Endodermal cell (in vitro differentiated cells): Measurements from ENCODE around the gene GSTM1. TPM values are rescaled to one million over a fixed set of nuclear protein-coding genes. Genes with fewer than 3 reads are reported as not detected.
A peak's percentile ranks its signal among the peaks of the same experiment; 100 is the strongest.

Experiments
- DNase-seq: peaks from one replicate; pipeline ENCODE4 v3.0.0-alpha.2; 2017
- H3K27ac ChIP-seq: 2 replicates; pipeline ENCODE4 v1.5.1; 2013; ENCODE audit warnings: mild to moderate bottlenecking, low read depth, low read length, moderate library complexity
- H3K27me3 ChIP-seq: 2 replicates; pipeline ENCODE4 v1.6.1; 2013; ENCODE audit warnings: mild to moderate bottlenecking, low read length, moderate library complexity; ENCODE audit not compliant: insufficient read depth, control insufficient read depth, poor library complexity, severe bottlenecking
- H3K36me3 ChIP-seq: 2 replicates; pipeline ENCODE4 v1.7.0; 2013; ENCODE audit warnings: mild to moderate bottlenecking, low read length, moderate library complexity; ENCODE audit not compliant: control insufficient read depth, insufficient read depth
- H3K4me1 ChIP-seq: one replicate; pipeline ENCODE4 v1.7.0; 2013; ENCODE audit warnings: low read length; ENCODE audit not compliant: control insufficient read depth, insufficient read depth
- H3K4me3 ChIP-seq: 2 replicates; pipeline ENCODE4 v1.5.1; 2013; ENCODE audit warnings: mild to moderate bottlenecking, low read length, moderate library complexity
- H3K9ac ChIP-seq: 2 replicates; pipeline ENCODE4 v1.6.1; 2013; ENCODE audit warnings: mild to moderate bottlenecking, low read length, moderate library complexity; ENCODE audit not compliant: poor library complexity, severe bottlenecking; ENCODE audit errors: extremely low read depth
- H3K9me3 ChIP-seq: 2 replicates; pipeline ENCODE4 v1.6.1; 2013; ENCODE audit warnings: mild to moderate bottlenecking, low read length, moderate library complexity; ENCODE audit not compliant: control insufficient read depth
- H3K27ac Mint-ChIP-seq: 2 replicates; pipeline ENCODE4 v1.8.0; 2020; ENCODE audit warnings: mixed read lengths
- H3K27me3 Mint-ChIP-seq: 2 replicates; pipeline ENCODE4 v1.8.0; 2021; ENCODE audit warnings: mild to moderate bottlenecking, mixed read lengths; ENCODE audit not compliant: insufficient read depth
- H3K36me3 Mint-ChIP-seq: 2 replicates; pipeline ENCODE4 v1.8.0; 2020; ENCODE audit warnings: low read depth, mixed read lengths
- H3K4me1 Mint-ChIP-seq: 2 replicates; pipeline ENCODE4 v1.8.0; 2020; ENCODE audit warnings: mixed read lengths
- H3K4me3 Mint-ChIP-seq: 2 replicates; pipeline ENCODE4 v1.8.0; 2020; ENCODE audit warnings: mild to moderate bottlenecking, moderate library complexity, mixed read lengths
- H3K9me3 Mint-ChIP-seq: 2 replicates; pipeline ENCODE4 v1.8.0; 2020; ENCODE audit warnings: mild to moderate bottlenecking, mixed read lengths
- CTCF ChIP-seq: fragments of 200-600 bp; sonication (generic); conservative IDR thresholded peaks from 2 replicates; pipeline ENCODE4 v1.5.0; 2021; ENCODE audit warnings: antibody characterized with exemption, mild to moderate bottlenecking
- WGBS, 2 experiments: methylation state at CpG; one replicate each; pipeline versions ENCODE4 v1.1.5 to v1.1.7; 2013; ENCODE audit warnings: missing lambda C conversion rate in 2 of 2, mixed read lengths in 1 of 2; ENCODE audit not compliant: insufficient coverage in 1 of 2, insufficient read length in 1 of 2; 5-methylcytosine and 5-hydroxymethylcytosine counted together
- total RNA-seq, 2 donors: library from RNA; stranded (reverse); fragmentation: NEBNext Ultra II Directional in 1 of 2; extraction: Animal tissue kit (Norgen Biotek cat#: 25700) in 1 of 2; gene quantifications; 2 replicates in 1 of 2; 3 replicates in 1 of 2; pipeline ENCODE4 v1.2.1, GENCODE V29; 2021

The GSTM1 gene
- total RNA-seq, 2 donors from 2014 or later, result 23.0 to 65.6 TPM

- Histone ChIP-seq H3K9ac (no peak overlapping the region), H3K36me3 (no peaks in the 10 kb centered on the region), H3K27me3 (peaks cover 5% of the 10 kb centered on the region), H3K4me1 (peaks cover 6% of the 10 kb centered on the region), H3K27ac (no peak overlapping the region), H3K4me3 (no peak overlapping the region), H3K9me3 (no peaks in the 10 kb centered on the region)
- peak; percentile 99 for DNase-seq
- Mint-ChIP-seq H3K36me3 (no peaks in the 10 kb centered on the region), H3K4me1 (peaks cover 23% of the 10 kb centered on the region), H3K27me3 (peaks cover 16% of the 10 kb centered on the region), H3K9me3 (no peaks in the 10 kb centered on the region), H3K27ac (no peak overlapping the region), H3K4me3 (no peak overlapping the region)
- peak; percentile 92 for TF ChIP-seq CTCF
- 46 to 63% methylated on average over 2 to 5 of the region's 5 CpGs for WGBS, 2 experiments
These were observed 47.2 kb upstream of the GSTM1 start for GRCh38 chr1:109640285-109640865.

GRCh38 chr1:109641078-109641740, 46.4 kb upstream of the GSTM1 start:
- Histone ChIP-seq H3K9ac (no peak overlapping the region), H3K27me3 (peaks cover 5% of the 10 kb centered on the region), H3K9me3 (peaks cover under 1% of the 10 kb centered on the region), H3K27ac (no peak overlapping the region), H3K4me3 (no peak overlapping the region), H3K4me1 (peaks cover 1% of the 10 kb centered on the region), H3K36me3 (no peaks in the 10 kb centered on the region)
- WGBS, 2 experiments, result 81 to 85% methylated on average over 2 of the region's 2 CpGs
- TF ChIP-seq CTCF, result no peak
- H3K27me3 Mint-ChIP-seq, result peaks cover 16% of the 10 kb centered on the region
- H3K27ac Mint-ChIP-seq, result no peak overlapping the region
- DNase-seq, result no peak
- H3K4me1 Mint-ChIP-seq, result peaks cover 18% of the 10 kb centered on the region
- no peaks in the 10 kb centered on the region for H3K36me3 Mint-ChIP-seq
- H3K9me3 Mint-ChIP-seq, result peaks cover 2% of the 10 kb centered on the region
- no peak overlapping the region for H3K4me3 Mint-ChIP-seq

GRCh38 chr1:109641861-109642260, 45.8 kb upstream of the GSTM1 start:
- Histone ChIP-seq H3K36me3 (no peaks in the 10 kb centered on the region), H3K4me1 (no peaks in the 10 kb centered on the region), H3K4me3 (no peak overlapping the region), H3K27ac (no peak overlapping the region), H3K27me3 (peaks cover 5% of the 10 kb centered on the region), H3K9me3 (peaks cover 3% of the 10 kb centered on the region), H3K9ac (no peak overlapping the region)
- H3K27ac Mint-ChIP-seq, result no peak overlapping the region
- WGBS, 2 experiments, result 80 to 100% methylated on average over 1 to 2 of the region's 2 CpGs
- H3K4me3 Mint-ChIP-seq, result no peak overlapping the region
- H3K4me1 Mint-ChIP-seq, result peaks cover 13% of the 10 kb centered on the region
- no peaks in the 10 kb centered on the region for H3K36me3 Mint-ChIP-seq
- no peak for TF ChIP-seq CTCF
- peaks cover 6% of the 10 kb centered on the region for H3K9me3 Mint-ChIP-seq
- DNase-seq, result no peak
- H3K27me3 Mint-ChIP-seq, result peaks cover 16% of the 10 kb centered on the region
